Measurements from ENCODE around the gene DDX54. TPM values are rescaled to one million over a fixed set of nuclear protein-coding genes. Genes with fewer than 3 reads are reported as not detected.

The DDX54 gene
- total and polyA plus RNA-seq, 4 donors: 17.9 to 75.3 (median 51.9) TPM

DNA sequence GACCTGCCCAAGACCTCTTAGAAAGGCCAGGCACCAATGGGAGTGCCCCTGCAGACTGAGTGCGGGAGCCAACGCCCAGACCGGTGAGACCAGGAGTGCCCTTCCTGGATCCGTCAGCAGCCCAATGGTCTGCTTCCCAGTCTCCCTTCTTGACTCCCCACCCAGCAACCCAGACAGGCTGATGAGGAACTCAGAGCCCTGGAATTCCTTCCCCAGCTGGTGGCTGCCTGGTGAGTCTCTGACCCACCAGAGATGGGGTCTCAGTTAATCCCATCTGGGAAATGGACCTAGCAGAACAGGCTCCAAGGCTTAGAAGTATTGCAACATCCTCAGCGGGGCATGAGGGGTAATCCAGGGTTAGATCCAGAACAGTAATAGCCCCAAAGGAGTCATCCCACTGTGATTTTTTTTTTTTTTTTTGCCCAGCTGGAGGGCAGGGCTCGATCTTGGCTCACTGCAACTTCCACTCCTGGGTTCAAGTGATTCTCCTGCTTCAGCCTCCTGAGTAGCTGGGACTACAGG, 48.2 kb downstream of the DDX54 start:
- H3K4me3 ChIP-seq: no peak overlapping the region
- H3K9ac ChIP-seq (ENCODE audit: insufficient read depth in 1 of 2, low read length in 2 of 2): no peak overlapping the region
- DNase-seq (no peak), ATAC-seq (ENCODE audit: insufficient read depth, low FRiP score) (no peak)
- H3K27ac ChIP-seq (ENCODE audit: low read depth in 1 of 2, low read length in 1 of 2): no peak overlapping the region
- peaks cover 0 to 3% (median 0%) of the 10 kb centered on the region in 4 donors for H3K9me3 ChIP-seq (ENCODE audit: control insufficient read depth in 4 of 4, insufficient read depth in 3 of 4, low read length in 3 of 4)
- peaks cover 0 to 9% (median 0%) of the 10 kb centered on the region in 3 donors for H3K27me3 ChIP-seq (ENCODE audit: control insufficient read depth in 3 of 3, insufficient read depth in 3 of 3, low read length in 2 of 3)
- WGBS, 2 donors: 73 to 89% methylated on average over 6 of the region's 6 CpGs
- TF ChIP-seq CTCF (IDR thresholded peaks at IDR 0.05; ENCODE audit: control extremely low read depth, extremely low read depth): no peak
- no peaks in the 10 kb centered on the region for H3K4me1 ChIP-seq (ENCODE audit: control insufficient read depth in 5 of 5, insufficient read depth in 5 of 5, low read length in 5 of 5)
- no peaks in the 10 kb centered on the region for H3K36me3 ChIP-seq (ENCODE audit: control insufficient read depth in 4 of 4, insufficient read depth in 4 of 4, low read length in 4 of 4)

GRCh38 chr12:113136128-113136989, 48.9 kb downstream of the DDX54 start:
- H3K27ac ChIP-seq (ENCODE audit: low read depth in 1 of 2, low read length in 1 of 2): no peak overlapping the region
- no peak for ATAC-seq (ENCODE audit: insufficient read depth, low FRiP score)
- no peak for DNase-seq
- H3K9ac ChIP-seq (ENCODE audit: insufficient read depth in 1 of 2, low read length in 2 of 2): no peak overlapping the region
- peaks cover 0 to 3% (median 0%) of the 10 kb centered on the region in 4 donors for H3K9me3 ChIP-seq (ENCODE audit: control insufficient read depth in 4 of 4, insufficient read depth in 3 of 4, low read length in 3 of 4)
- no peak overlapping the region for H3K4me3 ChIP-seq
- no peaks in the 10 kb centered on the region for H3K36me3 ChIP-seq (ENCODE audit: control insufficient read depth in 4 of 4, insufficient read depth in 4 of 4, low read length in 4 of 4)
- H3K4me1 ChIP-seq (ENCODE audit: control insufficient read depth in 5 of 5, insufficient read depth in 5 of 5, low read length in 5 of 5): no peaks in the 10 kb centered on the region
- TF ChIP-seq CTCF (IDR thresholded peaks at IDR 0.05; ENCODE audit: control extremely low read depth, extremely low read depth): no peak
- peaks cover 0 to 9% (median 0%) of the 10 kb centered on the region in 3 donors for H3K27me3 ChIP-seq (ENCODE audit: control insufficient read depth in 3 of 3, insufficient read depth in 3 of 3, low read length in 2 of 3)
- 30 to 36% methylated on average over 21 of the region's 21 CpGs for WGBS, 2 donors

GRCh38 chr12:113135178-113136127, 49.8 kb downstream of the DDX54 start, which contains the start of gene RASAL1:
TSS of gene RASAL1 (minus strand) at chr12:113135761. CDS start at chr12:113135462, 299 bp downstream.
- no peak within 1 kb of the TSS for H3K27ac ChIP-seq (ENCODE audit: low read depth in 1 of 2, low read length in 1 of 2)
- DNase-seq: peak in 1 of 3 donors; percentile 29

More at GRCh38 chr12:113135178-113136127, 49.8 kb downstream of the DDX54 start, which contains the start of gene RASAL1:
- ATAC-seq (ENCODE audit: insufficient read depth, low FRiP score): no peak
- H3K27me3 ChIP-seq (ENCODE audit: control insufficient read depth in 3 of 3, insufficient read depth in 3 of 3, low read length in 2 of 3): peaks cover 0 to 9% (median 0%) of the 10 kb centered on the region in 3 donors
- H3K4me1 ChIP-seq (ENCODE audit: control insufficient read depth in 5 of 5, insufficient read depth in 5 of 5, low read length in 5 of 5): no peaks in the 10 kb centered on the region
- no peak within 1 kb of the TSS for H3K9ac ChIP-seq (ENCODE audit: insufficient read depth in 1 of 2, low read length in 2 of 2)
- no peak within 1 kb of the TSS for H3K4me3 ChIP-seq
- no peak for TF ChIP-seq CTCF (IDR thresholded peaks at IDR 0.05; ENCODE audit: control extremely low read depth, extremely low read depth)
- H3K36me3 ChIP-seq (ENCODE audit: control insufficient read depth in 4 of 4, insufficient read depth in 4 of 4, low read length in 4 of 4): no peaks in the 10 kb centered on the region
- 5% methylated on average over 58 to 67 of the region's 68 CpGs for WGBS, 2 donors
- peaks cover 0 to 3% (median 0%) of the 10 kb centered on the region in 4 donors for H3K9me3 ChIP-seq (ENCODE audit: control insufficient read depth in 4 of 4, insufficient read depth in 3 of 4, low read length in 3 of 4)

All from lung (tissue), 12 donors.